LNCaP clone FGC (cell line): ENCODE measurements around the gene ABCB1.

Experiments used
- DNase-seq: peaks from one replicate; pipeline ENCODE4 v3.0.0-alpha.2; 2011; ENCODE audit warnings: low read depth
- H3K4me3 ChIP-seq: 2 replicates; pipeline ENCODE4 v1.5.1; 2011; ENCODE audit warnings: mild to moderate bottlenecking, low read depth, low read length, control low read depth
- CTCF ChIP-seq: IDR thresholded peaks from 2 replicates; pipeline ENCODE4 v1.5.1; 2012; ENCODE audit warnings: mild to moderate bottlenecking; ENCODE audit not compliant: control insufficient read depth, insufficient read depth; ENCODE audit errors: extremely low read depth

ABCB1 gene

GRCh38 chr7:87479951-87480350, 120.7 kb downstream of the ABCB1 start:
- no peak for DNase-seq
- TF ChIP-seq CTCF = no peak
- no peak overlapping the region for H3K4me3 ChIP-seq

GRCh38 chr7:87476179-87476557, 124.5 kb downstream of the ABCB1 start:
- no peak overlapping the region for H3K4me3 ChIP-seq
- TF ChIP-seq CTCF = no peak
- no peak for DNase-seq

GRCh38 chr7:87475359-87476178, 125.1 kb downstream of the ABCB1 start, which contains the start of gene ABCB4:
Gene ABCB4 (minus strand): TSS chr7:87475680. CDS start chr7:87475465, 215 bp downstream.
- no peak within 1 kb of the TSS for H3K4me3 ChIP-seq
- DNase-seq = no peak
- TF ChIP-seq CTCF = no peak

- no peak for TF ChIP-seq CTCF
- DNase-seq = no peak
- H3K4me3 ChIP-seq = no peak overlapping the region
Observed at GRCh38 chr7:87474533-87475358, 125.9 kb downstream of the ABCB1 start.

- H3K4me3 ChIP-seq = no peak overlapping the region
- TF ChIP-seq CTCF = no peak
- no peak for DNase-seq
Observed at GRCh38 chr7:87473986-87474385, 126.7 kb downstream of the ABCB1 start.

- no peak for DNase-seq
Observed at GRCh38 chr7:87473192-87473591, 127.5 kb downstream of the ABCB1 start.

More at GRCh38 chr7:87473192-87473591, 127.5 kb downstream of the ABCB1 start:
- no peak overlapping the region for H3K4me3 ChIP-seq
- TF ChIP-seq CTCF = no peak
